ENCODE results near the gene CCDC6.
"Not testable (repeated sequence)": the region's sequence is repeated elsewhere in the genome, so short reads cannot be mapped to it uniquely, and the experiment has no call there.

Gene CCDC6

DNA sequence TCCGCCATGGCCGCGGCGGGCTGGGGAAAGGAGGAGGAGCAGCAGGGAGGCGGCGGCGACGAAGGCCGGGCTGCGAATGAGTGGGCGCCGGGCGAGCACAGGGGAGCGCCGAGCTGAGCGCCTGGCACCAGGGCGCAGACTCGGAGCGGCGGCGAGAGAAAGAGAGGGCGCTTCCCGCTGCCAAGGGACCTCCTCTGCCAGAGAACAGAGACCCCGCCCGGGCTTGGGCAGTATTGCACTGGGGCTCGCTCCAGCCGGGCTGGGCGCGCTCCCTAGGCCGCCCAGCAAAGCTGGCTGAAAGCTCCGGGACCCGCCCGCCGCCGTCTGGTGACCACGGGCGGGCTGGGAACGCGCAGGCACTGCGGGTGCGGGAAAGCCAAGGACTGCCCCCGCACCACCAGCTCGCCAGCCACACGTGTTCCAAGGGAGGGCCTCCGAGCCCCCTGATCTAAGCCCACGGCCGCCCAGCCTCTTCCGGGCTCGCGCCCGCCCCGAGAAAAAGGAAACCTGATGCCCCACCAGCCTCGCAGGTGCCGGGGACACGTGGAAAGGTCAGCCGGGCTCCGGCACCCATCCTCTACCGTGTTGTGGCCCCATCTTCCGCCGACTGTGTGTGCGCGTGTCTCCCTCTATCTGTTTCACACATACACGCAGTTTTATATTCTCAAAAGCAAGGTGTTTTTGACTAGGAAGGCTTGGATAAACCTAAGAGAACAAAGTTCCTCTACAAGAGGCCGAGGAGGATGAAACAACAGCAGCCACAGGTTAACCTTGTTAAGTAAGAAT lies at the start of gene CCDC6:
Gene CCDC6, minus strand, starts transcription at position 140 of the 786 bp plus-strand sequence. Its CDS starts 132 bp downstream, at position 8.
- peak; percentile 84 to 86 for DNase-seq (ENCODE audit: low read depth in 2 of 2)

- DNase-seq (ENCODE audit: low read depth in 2 of 2) = no peak
Measured at GRCh38 chr10:59954296-59954695, 47.9 kb upstream of the CCDC6 start.

DNA sequence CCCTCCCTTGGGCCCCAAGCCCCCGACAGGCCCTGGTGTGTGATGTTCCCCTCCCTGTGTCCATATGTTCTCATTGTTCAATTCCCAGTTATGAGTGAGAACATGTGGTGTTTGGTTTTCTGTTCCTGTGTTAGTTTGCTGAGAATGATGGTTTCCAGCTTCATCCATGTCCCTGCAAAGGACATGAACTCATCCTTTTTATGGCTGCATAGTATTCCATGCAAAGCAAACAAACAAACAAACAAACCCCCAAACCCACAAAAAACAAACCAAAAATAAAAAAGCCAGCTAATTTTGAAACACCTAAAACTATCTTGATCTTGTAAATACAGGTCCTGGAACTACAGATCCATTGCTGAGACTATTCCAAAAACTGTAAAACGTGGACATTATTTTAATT lies 47.4 kb upstream of the CCDC6 start:
- not testable (repeated sequence) for DNase-seq (ENCODE audit: low read depth in 2 of 2)

DNA sequence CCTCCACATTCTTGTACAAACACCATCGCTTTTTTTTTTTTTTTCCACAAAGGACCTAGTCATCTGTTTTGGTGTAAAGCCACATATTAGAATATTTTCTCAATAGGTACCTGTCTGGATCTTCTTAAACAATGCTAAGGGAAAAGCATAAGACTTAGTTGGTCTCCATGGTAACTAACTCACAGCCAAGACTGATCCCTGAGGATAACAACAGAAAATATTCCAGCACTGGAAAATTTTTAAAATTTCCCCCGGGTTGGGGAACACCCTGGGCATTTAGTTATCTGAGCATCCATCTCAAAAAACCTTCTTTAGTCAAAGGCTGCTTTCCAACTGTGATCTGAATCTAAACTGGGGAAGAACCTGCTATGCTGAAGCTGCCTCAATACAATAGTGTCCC lies 43.7 kb upstream of the CCDC6 start:
- no peak for DNase-seq (ENCODE audit: low read depth in 2 of 2)

- no peak for DNase-seq (ENCODE audit: low read depth in 2 of 2)
Measured at GRCh38 chr10:59949608-59950007, 43.3 kb upstream of the CCDC6 start.

DNA sequence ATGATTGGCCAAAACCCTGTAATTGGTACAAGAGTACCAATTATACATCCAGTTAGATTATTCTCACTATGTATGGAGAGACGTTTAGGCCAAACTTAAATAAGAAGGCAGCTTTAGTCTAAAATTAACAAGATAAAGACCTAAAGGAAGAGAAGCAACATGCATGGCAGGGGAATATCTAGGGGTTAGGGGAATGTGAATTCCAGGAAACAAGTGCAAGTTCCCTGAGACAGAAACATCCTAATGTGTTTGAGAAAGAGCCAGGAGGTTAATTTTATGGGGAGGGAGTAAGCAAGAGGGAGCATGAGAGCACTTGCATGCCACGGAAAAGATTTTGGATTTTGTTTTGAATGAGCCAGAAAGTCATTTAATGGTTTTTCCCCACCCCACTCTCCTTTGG lies 39.6 kb upstream of the CCDC6 start:
- DNase-seq (ENCODE audit: low read depth in 2 of 2) = no peak

DNA sequence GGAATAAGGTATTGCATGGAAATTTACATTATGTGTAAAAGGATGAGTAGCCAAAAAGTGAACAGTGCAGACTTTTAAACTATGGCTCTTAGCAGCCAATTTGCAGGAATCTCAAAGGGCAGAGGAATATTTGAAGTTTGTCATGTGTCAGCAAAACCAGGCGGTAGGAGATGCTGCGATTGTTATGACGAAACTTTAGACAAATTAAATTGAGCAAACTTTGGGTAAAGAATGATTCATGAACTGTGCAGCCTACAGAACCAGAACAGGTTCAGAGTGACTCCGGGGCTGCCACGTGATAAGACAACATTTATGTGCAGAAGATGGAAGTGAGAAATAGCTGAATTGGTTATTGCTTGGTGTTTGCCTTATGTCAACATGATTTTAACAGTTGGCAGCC lies 39.2 kb upstream of the CCDC6 start:
- DNase-seq (ENCODE audit: low read depth in 2 of 2) = no peak

GRCh38 chr10:59944339-59944935 lies 38.1 kb upstream of the CCDC6 start:
- no peak for DNase-seq (ENCODE audit: low read depth in 2 of 2)

- DNase-seq (ENCODE audit: low read depth in 2 of 2) = no peak
Measured at GRCh38 chr10:59942556-59942955, 36.2 kb upstream of the CCDC6 start.

DNA sequence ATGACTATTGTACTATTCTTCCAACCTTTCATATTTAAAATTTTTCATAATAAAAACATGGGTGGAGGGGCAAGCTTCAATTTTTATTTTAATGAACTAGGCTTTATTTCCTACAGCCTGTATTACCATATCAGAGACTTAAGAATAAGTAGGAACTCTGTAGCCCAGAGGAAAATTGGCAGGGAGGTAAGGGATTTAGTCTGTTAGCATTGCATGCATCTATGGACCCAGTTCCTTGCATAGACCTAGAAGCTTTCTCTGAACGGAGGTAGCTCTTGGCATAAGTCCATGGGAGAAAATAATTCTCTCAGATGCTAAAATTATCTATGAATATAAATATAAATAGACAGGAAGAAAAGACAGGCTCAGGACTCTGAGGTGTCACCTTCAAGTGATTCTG lies 31.4 kb upstream of the CCDC6 start:
- no peak for DNase-seq (ENCODE audit: low read depth in 2 of 2)

DNA sequence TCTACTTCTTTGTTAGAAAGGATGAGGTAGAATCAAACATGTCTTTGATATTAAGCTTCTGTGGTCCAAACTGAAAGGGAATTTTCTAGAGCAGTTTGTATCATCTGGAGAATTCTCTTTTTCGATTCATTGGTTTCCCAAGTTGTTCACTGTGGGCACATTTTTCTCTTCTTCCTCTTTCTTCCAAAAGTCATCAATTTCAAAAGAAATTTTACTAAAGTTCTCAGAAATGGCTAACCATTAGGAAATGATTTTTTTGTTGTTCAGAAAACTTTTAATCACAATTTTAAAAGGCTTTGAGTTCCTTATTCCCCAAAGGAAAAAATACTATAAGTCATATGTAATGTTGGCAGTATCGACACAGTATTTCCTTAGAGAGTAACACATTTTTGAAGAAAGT lies 28.3 kb upstream of the CCDC6 start:
- DNase-seq (ENCODE audit: low read depth in 2 of 2) = no peak

GRCh38 chr10:59930788-59931521 lies 24.6 kb upstream of the CCDC6 start:
- not testable (repeated sequence) for DNase-seq (ENCODE audit: low read depth in 2 of 2)

GRCh38 chr10:59926086-59926485 lies 19.7 kb upstream of the CCDC6 start:
- no peak for DNase-seq (ENCODE audit: low read depth in 2 of 2)

DNA sequence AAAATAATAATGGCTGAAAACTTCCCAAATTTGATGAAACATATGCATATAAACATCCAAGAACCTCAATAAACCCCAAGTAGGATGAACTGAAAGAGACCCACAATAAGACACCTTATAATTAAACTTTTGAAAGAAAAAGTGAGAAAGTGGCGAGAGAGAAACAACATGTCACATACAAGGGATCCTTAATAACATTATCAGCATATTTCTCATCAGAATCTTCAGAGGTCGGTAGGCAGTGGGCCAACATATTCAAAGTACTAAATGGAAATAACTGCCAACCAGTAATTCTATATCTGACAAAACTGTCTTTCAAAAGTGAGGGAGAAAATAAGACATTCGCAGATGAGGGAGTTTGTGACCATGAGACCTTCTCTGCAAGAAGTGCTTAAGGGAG lies 16.6 kb upstream of the CCDC6 start:
- DNase-seq (ENCODE audit: low read depth in 2 of 2) = no peak

DNA sequence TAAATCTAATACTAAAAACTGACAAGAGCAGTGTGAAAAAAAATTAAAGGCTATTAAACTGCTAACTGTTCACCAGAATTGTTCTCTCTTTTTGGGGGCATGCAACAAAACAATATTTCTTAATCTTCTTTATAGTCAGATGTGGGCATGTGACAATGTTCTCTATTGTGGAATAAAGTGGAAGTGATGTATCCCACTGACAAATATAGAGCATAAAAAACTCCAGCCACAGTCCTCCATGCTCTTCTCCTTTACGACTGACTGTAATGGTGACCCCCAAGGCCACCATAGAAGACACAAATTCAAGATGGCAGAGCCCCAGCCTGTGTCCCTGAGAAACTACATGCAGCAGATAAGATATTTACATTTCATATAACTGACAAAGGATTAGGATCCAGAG lies 11.6 kb upstream of the CCDC6 start:
- DNase-seq (ENCODE audit: low read depth in 2 of 2) = no peak

- DNase-seq (ENCODE audit: low read depth in 2 of 2) = no peak
Measured at GRCh38 chr10:59913547-59914237, 7.3 kb upstream of the CCDC6 start.

DNA sequence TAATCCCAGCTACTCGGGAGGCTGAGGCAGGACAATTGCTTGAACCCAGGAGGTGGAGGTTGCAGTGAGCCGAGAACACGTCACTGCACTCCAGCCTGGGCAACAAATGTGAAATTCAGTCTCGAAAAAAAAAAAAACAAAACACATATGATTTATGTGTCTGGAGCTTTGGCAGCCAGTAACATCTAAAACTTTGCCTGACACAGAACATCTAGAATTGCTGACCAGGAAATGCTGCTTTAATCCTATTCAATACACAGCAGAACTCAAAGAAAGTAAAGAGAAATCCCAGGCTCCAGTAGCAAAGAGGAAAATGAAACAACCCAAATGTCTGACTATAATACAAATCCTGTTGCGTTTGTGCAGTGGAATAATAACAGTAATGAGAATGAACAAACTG lies 4.5 kb upstream of the CCDC6 start:
- no peak for DNase-seq (ENCODE audit: low read depth in 2 of 2)

DNA sequence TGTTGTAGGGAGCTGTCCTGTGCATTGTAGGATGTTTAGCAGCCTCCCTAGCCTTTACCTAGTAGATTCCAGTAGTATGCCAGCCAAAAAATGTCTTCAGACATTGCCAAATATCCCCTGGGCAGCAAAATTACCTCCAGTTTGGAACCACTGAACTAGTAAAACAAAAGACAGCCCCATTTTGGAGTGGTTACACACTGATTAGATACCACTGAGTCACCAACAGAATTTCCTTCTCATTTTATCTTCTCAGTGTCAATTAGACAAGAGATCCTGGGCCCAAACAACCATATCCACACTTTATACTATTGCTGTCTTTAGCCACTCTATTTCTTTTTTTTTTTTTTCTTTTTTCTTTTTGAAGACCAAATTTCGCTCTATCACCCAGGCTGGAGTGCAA lies 3.5 kb upstream of the CCDC6 start:
- DNase-seq (ENCODE audit: low read depth in 2 of 2) = no peak

DNA sequence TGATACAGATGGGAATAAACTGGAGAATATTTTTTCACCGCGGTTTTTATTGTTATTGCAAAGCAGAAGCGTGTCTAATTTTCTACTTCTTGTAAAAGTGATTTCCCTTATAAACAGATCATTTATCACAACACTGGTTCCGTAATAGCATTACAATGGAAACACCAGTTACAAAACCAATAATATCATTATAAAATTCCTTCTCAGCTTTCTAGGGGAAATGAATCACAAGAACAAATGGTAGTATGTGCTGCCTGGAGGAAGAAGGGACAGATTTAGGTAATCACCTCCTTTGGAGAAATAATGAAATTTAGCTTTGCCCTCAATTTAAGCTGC lies 2.4 kb upstream of the CCDC6 start:
- no peak for DNase-seq (ENCODE audit: low read depth in 2 of 2)

DNA sequence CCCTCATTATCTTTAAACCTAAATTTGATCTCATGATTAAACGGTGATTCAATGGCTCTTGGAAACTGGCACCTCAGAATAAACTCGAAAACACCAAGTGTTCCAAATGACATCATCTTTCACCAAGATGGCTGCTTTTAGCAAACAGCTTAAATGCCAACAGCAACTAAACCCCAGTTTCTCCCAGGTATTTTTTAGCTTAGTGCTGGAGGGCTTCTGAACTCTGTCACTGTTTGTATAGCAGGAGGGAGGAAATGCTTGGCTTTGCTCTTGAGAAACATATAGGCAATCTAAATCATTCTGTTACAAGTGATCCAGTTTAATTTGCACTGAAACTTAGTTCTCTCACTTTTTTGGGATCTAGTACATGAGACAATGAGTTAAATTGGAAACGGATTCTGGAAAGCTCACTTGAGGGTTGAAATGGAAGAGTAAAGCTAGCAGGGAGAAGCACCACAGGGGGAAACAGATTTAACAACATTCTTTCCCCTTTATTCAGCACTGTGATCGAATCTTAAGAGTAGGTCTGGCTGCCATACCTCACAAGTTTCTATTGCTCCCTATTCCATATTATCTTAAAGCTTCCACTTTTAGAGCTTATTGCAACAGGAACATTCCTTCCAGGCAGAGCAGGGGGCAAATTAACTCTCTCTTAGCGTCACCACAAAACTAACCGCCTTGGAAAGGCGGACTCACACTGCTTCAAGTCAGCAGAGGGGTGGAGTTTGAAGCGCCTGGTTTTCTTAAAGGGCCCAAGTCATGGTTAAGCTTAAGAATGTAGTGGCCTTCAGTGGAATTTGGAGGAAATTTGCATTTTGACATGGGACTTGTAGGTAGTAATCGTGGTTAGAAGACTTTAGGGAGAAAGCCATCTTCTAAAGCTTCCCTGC lies 1.8 kb upstream of the CCDC6 start:
- peak; percentile 8 to 31 for DNase-seq (ENCODE audit: low read depth in 2 of 2)

GRCh38 chr10:59907537-59907917 lies 1.2 kb upstream of the CCDC6 start:
- DNase-seq (ENCODE audit: low read depth in 2 of 2) = no peak

Measured in activated CD8-positive, alpha-beta memory T cell treated with anti-CD3 and anti-CD28 coated beads for 4 hours (primary cell).